Measurements from ENCODE around the gene INPP4B.
"Not testable (repeated sequence)": the region's sequence is repeated elsewhere in the genome, so short reads cannot be mapped to it uniquely, and the experiment has no call there.

The INPP4B gene

DNA sequence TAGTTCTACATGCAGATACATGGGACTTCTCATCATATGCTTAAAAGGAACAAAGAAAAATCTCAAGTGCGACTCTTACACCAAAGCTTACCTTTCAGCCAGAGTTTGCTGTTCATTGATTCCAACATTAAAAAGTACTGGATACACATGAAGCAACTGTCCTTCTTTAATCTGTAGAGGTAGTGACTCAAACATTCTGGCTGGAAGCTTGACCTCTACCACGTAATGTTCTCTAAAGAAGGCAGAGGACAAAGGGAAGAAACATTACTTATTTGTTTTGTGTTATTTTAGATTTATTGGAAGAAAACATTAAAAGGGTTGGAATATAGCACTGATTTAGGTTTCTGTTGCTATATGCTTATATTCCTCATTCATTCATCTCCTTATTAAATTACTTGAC lies 733.6 kb downstream of the INPP4B start:
- no peak for FAIRE-seq

GRCh38 chr4:142110136-142110535 lies 736.0 kb downstream of the INPP4B start:
- FAIRE-seq = no peak

- FAIRE-seq = no peak
Measured at GRCh38 chr4:142104041-142104440, 742.1 kb downstream of the INPP4B start.

- FAIRE-seq = no peak
Measured at GRCh38 chr4:142101401-142101800, 744.7 kb downstream of the INPP4B start.

DNA sequence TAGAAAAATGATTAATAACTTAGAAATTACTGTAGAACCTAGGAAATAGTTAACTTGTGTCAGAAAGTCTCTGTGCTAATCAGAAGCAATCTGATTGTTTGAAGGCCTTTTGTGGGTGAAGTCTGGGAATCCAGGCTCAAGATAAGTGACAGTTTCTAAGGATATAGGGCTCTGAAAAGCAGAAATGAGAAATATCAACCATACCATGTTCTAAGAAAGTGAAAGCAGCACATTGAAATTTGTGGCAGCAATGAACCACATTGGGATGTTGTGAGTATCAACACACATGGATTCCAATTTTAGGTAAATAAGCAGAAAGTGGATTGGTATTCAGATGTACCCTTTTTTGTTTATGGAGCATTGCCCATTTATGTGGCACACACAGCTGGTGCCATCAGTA lies 745.2 kb downstream of the INPP4B start:
- FAIRE-seq = no peak

DNA sequence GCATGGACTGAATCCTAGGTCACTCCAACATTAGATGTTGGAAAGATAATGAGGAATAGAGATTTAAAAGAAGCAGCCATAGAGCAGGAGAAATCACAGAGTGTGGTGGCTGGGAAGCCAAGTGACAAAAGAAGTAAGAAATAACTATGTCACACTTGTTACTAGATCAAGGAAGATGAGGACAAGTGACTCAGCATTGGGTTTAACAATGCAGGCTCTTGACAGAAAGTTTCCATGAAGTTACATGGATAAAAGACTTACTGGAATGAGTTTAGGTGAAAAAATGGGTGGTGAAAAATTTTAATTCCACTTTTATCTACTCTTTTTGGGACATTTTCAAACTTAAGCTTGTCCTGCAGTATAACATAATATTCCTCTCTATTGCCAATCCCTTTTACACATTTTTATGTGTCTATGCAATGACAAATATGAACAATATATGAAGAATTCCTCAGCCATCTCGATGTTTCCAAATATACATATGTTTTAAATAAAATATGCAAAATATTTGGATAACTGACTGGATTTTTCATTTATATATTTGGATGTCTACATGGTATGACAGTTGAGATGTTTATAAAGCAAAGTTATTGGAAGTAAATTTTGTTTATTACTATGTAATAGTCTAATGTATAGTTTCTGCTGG lies 747.1 kb downstream of the INPP4B start:
- FAIRE-seq = no peak

GRCh38 chr4:142098380-142098779 lies 747.7 kb downstream of the INPP4B start:
- no peak for FAIRE-seq

DNA sequence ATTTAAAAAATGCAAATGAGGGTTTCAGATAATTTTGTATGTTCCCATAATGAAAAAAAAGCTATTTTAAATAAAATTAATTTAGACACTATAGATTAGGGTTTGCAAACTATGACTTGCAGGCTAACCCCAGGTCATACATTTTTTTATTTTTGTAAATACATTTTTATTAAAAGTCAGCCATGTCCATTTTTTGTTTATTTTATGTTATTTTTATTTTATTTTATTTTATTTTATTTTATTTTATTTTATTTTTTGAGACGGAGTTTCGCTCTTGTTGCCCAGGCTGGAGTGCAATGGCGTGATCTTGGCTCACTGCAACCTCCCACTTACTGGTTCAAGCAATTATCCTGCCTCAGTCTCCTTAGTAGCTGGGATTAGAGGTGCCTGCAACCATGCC lies 749.1 kb downstream of the INPP4B start:
- no peak for FAIRE-seq

DNA sequence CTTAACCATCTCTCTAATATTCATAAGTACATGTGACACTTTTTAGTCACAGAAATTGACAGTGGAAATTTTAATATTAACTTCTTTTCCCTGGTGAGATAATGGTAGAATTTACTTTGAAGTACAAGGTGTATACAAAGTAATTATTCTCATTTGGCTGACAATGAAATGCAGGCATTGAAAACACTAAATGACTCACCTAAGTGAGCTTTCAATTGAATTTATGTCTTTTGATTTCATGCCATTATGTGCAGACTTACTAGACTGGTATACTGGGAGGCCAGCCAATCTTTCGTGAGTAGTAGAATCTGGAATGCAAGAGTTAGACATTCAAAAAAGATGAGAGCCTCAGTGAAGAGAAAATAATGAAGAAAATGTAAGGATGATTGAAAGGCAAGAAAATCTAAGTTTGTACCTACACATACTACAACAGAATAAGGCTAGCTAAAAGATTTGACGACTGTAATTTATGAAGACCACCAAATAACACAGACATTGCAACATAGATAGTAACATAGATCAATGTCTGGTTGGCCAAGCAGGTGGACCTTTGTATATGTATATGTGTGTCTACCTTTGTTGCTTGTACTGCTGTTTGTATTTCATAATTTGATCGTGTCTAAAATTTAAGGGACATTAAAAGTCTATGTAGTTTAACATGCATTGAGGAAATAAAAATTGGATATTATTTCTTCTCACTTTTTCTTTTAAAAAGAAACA lies 750.1 kb downstream of the INPP4B start:
- no peak for FAIRE-seq

- FAIRE-seq = no peak
Measured at GRCh38 chr4:142092941-142093340, 753.2 kb downstream of the INPP4B start.

DNA sequence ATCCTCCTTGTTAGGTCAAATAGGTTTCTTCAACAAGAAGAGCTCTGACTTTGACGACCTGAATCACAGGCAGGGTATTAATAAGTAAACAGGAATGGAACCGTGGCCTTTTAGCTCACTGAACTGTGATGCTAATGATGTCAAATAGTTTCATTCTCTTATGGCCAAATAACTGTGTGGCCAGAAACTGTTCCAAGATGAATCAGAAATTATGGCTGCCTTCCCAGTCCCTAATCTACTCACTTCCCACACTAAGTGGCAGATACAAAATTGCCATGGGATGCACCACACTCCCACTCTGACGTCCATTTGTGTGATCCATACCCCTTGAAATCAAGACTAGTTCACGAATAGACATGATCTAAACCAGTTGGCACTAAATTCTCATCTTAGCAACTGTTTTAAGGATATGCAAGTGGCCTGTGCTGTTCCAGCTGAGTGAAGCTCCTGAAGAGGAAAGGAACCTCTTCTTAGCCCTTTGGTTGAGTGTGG lies 754.4 kb downstream of the INPP4B start:
- FAIRE-seq = no peak

DNA sequence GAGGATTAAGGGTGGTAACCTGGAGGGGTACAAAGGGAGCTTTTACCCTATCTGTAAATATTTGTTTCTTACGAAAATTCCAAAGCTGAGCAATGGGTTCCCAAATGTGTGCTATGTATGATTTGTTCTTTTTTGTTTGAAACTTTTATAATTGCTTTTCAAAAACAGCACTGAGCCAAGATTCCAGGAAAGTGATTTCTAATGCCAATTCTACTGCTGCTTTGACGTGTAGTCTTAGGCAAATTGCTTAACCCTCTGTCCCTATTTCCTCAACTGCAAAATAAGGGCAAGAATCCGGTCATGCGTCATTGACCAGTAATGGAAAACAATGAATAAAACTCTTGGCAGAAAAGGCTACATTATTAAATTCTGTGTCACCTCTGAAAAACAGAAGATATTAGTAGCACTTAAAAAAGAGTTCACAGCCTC lies 755.0 kb downstream of the INPP4B start:
- no peak for FAIRE-seq

- FAIRE-seq = no peak
Measured at GRCh38 chr4:142088906-142089305, 757.2 kb downstream of the INPP4B start.

GRCh38 chr4:142085513-142086292 lies 760.4 kb downstream of the INPP4B start:
- no peak for FAIRE-seq

GRCh38 chr4:142083264-142083663 lies 762.8 kb downstream of the INPP4B start:
- FAIRE-seq = no peak

- no peak for FAIRE-seq
Measured at GRCh38 chr4:142081025-142081424, 765.1 kb downstream of the INPP4B start.

- FAIRE-seq = no peak
Measured at GRCh38 chr4:142079959-142080358, 766.1 kb downstream of the INPP4B start.

DNA sequence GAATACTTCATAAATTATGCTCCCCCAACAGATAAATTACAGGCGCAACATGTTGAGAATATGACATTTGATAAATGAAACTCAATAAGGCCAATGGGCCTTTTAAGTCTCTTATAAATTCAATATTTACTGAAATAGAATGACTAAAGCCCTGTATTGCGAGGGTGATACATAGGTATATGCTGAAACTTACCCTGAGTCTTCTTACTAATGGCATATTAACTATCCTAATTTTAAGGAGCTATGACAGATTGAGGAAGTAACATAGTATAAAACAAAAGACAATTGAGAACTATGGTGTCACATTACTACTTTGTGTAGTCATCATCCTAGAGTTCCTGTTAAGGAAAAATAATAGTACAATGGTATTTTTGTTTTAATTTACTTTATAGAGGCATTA lies 769.1 kb downstream of the INPP4B start:
- FAIRE-seq = no peak

DNA sequence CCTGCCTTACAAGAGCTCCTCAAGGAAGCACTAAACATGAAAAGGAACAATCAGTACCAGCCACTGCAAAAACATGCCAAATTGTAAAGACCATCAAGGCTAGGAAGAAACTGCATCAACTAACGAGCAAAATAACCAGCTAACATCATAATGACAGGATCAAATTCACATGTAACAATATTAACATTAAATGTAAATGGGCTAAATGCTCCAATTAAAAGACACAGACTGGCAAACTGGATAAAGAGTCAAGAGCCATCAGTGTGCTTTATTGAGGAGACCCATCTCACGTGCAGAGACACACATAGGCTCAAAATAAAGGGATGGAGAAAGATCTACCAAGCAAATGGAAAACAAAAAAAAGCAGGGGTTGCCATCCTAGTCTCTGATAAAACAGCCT lies 777.8 kb downstream of the INPP4B start:
- not testable (repeated sequence) for FAIRE-seq

DNA sequence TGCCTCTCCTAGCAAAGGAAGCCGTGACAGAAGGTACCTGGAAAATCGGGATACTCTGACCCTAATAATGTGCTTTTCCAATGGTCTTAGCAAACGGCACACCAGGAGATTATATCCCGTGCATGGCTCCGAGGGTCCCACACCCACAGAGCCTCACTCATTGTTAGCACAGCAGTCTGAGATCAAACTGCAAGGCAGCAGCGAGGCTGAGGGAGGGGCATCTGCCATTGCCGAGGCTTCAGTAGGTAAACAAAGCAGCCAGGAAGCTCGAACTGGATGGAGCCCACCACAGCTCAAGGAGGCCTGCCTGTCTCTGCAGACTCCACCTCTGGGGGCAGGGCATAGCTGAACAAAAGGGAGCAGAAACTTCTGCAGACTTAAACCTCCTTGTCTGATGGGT lies 779.5 kb downstream of the INPP4B start:
- FAIRE-seq = not testable (repeated sequence)

DNA sequence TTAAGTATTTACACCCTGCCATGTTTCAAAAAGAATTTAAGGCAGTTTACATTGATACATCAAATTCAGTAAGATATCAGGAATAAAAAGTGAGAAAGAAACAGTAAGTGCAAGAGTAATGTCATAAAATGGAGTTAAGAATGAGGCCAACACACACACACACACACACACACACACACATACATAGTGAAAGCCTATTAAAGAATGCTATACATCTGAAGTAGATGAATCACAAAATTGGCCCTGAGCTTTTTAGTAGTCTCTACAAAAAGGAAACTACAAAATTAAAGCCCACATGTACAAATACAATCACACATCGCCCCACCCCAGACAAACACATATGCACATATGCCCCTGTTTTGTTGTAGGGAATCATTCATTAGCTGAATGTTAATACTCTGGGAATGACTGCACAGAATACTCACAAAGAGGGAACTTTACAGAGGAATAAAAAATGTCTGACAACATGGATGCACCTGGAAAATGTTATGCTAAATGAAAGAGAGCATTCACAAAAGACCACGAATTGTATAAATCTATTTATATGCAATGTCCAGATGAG lies 780.9 kb downstream of the INPP4B start:
- FAIRE-seq = no peak

GRCh38 chr4:142064181-142064580 lies 781.9 kb downstream of the INPP4B start:
- FAIRE-seq = no peak

DNA sequence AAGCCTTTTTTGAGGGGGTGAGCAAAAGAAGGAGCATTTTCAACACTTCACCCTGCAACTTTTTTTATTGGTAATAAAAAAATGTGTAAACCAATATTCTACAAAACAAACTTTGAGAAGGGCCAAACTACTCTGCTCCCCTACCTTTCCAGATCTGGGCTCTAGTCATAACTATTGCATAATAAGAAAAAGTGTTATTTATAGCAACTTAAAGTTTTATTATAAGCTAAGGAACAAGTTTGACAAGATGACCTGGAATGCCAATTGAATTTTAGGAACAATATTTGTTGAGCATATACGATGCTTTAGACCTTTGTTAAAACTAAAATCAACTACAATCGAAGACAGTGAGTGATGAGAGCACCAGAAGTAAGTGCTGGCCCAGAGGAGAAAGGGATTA lies 800.1 kb downstream of the INPP4B start:
- no peak for FAIRE-seq

All from TTC549 (cell line).